Smooth muscle cell (in vitro differentiated cells): Measurements from ENCODE around the gene NDC80. TPM values are rescaled to one million over a fixed set of nuclear protein-coding genes. Genes with fewer than 3 reads are reported as not detected.

Source experiments
- DNase-seq: peaks from one replicate; lab custom pipeline; 2025; ENCODE audit not compliant: unreplicated experiment; lab: John Stamatoyannopoulos, UW
- H2AFZ ChIP-seq: fragments of 200-600 bp; sonication (generic); 2 replicates; pipeline ENCODE4 v1.6.0; 2016; ENCODE audit warnings: antibody characterized with exemption, low read depth, mild to moderate bottlenecking
- H3F3A ChIP-seq: fragments of 200-600 bp; sonication (generic); 2 replicates; pipeline ENCODE4 v1.6.0; 2017; ENCODE audit warnings: antibody characterized with exemption, low read depth
- H3K27ac ChIP-seq: fragments of 200-600 bp; sonication (generic); 2 replicates; pipeline ENCODE4 v1.5.1; 2016; ENCODE audit warnings: low read depth, mild to moderate bottlenecking
- H3K27me3 ChIP-seq: fragments of 200-600 bp; sonication (generic); 2 replicates; pipeline ENCODE4 v1.6.1; 2016; ENCODE audit warnings: low read depth, mild to moderate bottlenecking
- H3K36me3 ChIP-seq: fragments of 200-600 bp; sonication (generic); 2 replicates; pipeline ENCODE4 v1.5.1; 2016; ENCODE audit warnings: low read depth
- H3K4me1 ChIP-seq: fragments of 200-600 bp; sonication (generic); 2 replicates; pipeline ENCODE4 v1.5.1; 2016; ENCODE audit warnings: low read depth
- H3K4me2 ChIP-seq: fragments of 200-600 bp; sonication (generic); 2 replicates; pipeline ENCODE4 v1.6.0; 2016; ENCODE audit warnings: mild to moderate bottlenecking
- H3K4me3 ChIP-seq: fragments of 200-600 bp; sonication (generic); 2 replicates; pipeline ENCODE4 v1.5.1; 2016; ENCODE audit warnings: mild to moderate bottlenecking
- H3K79me2 ChIP-seq: fragments of 200-600 bp; sonication (generic); 2 replicates; pipeline ENCODE4 v1.6.0; 2016; ENCODE audit warnings: low read depth, mild to moderate bottlenecking
- H3K9ac ChIP-seq: fragments of 200-600 bp; sonication (generic); 2 replicates; pipeline ENCODE4 v1.6.0; 2016; ENCODE audit warnings: low read depth
- H3K9me3 ChIP-seq: fragments of 200-600 bp; sonication (generic); replicated peaks from 2 replicates; pipeline ENCODE4 v1.5.1; 2016; ENCODE audit warnings: low read depth
- H4K20me1 ChIP-seq: fragments of 200-600 bp; sonication (generic); 2 replicates; pipeline ENCODE4 v1.6.0; 2016; ENCODE audit warnings: low read depth
- WGBS: methylation state at CpG from one replicate; pipeline ENCODE4 v1.1.7; 2016; ENCODE audit warnings: low lambda C conversion rate; 5-methylcytosine and 5-hydroxymethylcytosine counted together
- polyA plus RNA-seq: library from polyadenylated mRNA; unstranded; fragments of >200 nt; fragmentation: Nextera tagmentation; extraction: Ambion mirVana; gene quantifications from 2 replicates; pipeline ENCODE4 v1.2.1, GENCODE V29; 2016
- total RNA-seq: library from RNA; depleted of rRNA; stranded (reverse); fragments of >200 nt; gene quantifications from 2 replicates; pipeline ENCODE4 v1.2.3, GENCODE V29; 2014
- TF ChIP-seq, protein P1 (sequence below): fragments of 200-600 bp; sonication (generic); IDR thresholded peaks from 2 replicates; pipeline ENCODE4 v1.5.1; 2017; ENCODE audit warnings: borderline replicate concordance, mild to moderate bottlenecking, antibody characterized with exemption; ENCODE audit not compliant: insufficient read depth, poor library complexity, severe bottlenecking

The NDC80 gene
- total and polyA plus RNA-seq, 2 experiments from 2014 or later, result 8.1 to 9.1 TPM

DNA sequence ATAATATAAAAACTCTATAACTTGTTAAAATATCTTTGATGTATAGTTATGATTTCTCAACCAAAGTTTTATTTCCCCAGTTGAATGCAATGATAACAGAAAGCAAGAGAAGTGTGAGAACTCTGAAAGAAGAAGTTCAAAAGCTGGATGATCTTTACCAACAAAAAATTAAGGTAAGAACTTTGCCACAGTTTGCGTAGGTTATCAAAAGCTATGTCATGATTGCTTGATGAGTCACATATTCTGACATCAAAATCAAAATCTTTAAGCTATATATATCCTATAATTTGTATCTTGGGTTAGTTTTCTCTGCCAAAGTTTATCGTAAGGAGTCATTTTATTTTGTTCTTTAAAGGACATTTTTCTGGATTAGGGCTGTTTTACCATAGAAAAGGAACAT lies 35.0 kb downstream of the NDC80 start:
- no peaks in the 10 kb centered on the region for H4K20me1 ChIP-seq
- no peaks in the 10 kb centered on the region for H3K9me3 ChIP-seq
- no peak overlapping the region for H3K9ac ChIP-seq
- no peak overlapping the region for H3K4me2 ChIP-seq
- TF ChIP-seq, protein P1, sequence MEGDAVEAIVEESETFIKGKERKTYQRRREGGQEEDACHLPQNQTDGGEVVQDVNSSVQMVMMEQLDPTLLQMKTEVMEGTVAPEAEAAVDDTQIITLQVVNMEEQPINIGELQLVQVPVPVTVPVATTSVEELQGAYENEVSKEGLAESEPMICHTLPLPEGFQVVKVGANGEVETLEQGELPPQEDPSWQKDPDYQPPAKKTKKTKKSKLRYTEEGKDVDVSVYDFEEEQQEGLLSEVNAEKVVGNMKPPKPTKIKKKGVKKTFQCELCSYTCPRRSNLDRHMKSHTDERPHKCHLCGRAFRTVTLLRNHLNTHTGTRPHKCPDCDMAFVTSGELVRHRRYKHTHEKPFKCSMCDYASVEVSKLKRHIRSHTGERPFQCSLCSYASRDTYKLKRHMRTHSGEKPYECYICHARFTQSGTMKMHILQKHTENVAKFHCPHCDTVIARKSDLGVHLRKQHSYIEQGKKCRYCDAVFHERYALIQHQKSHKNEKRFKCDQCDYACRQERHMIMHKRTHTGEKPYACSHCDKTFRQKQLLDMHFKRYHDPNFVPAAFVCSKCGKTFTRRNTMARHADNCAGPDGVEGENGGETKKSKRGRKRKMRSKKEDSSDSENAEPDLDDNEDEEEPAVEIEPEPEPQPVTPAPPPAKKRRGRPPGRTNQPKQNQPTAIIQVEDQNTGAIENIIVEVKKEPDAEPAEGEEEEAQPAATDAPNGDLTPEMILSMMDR, result no peak
- no peaks in the 10 kb centered on the region for H3K27me3 ChIP-seq
- no peaks in the 10 kb centered on the region for H3K4me1 ChIP-seq
- no peaks in the 10 kb centered on the region for H3K36me3 ChIP-seq
- H3K79me2 ChIP-seq, result no peaks in the 10 kb centered on the region
- 100% methylated on average over 2 of the region's 2 CpGs for WGBS
- H2AFZ ChIP-seq, result no peak overlapping the region
- H3F3A ChIP-seq, result no peaks in the 10 kb centered on the region
- H3K4me3 ChIP-seq, result no peak overlapping the region
- H3K27ac ChIP-seq, result no peak overlapping the region
- DNase-seq, result no peak

DNA sequence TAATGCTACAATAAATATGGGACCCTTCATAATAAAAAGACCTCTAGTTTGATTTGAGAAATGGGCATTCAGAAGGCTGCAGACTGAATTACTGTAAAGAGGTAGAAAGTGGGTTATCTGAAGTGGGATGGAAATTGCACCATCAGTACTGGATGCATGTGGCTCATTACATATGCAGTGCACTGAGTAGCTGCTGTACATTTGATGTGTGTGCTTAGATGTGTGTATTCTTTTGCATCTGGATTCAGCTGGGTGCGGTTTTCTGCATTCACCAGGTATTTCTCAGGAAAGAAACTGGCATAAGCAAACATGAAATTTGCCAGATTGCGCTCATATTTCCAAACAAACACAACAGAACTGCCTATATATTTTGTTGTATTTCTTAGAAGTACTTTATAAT lies 38.2 kb downstream of the NDC80 start:
- Histone ChIP-seq H3K36me3 (no peaks in the 10 kb centered on the region), H3F3A (no peaks in the 10 kb centered on the region), H3K4me2 (no peak overlapping the region), H3K4me3 (no peak overlapping the region), H4K20me1 (no peaks in the 10 kb centered on the region), H3K27ac (no peak overlapping the region), H3K27me3 (no peaks in the 10 kb centered on the region), H3K9ac (no peak overlapping the region), H2AFZ (no peak overlapping the region), H3K4me1 (no peaks in the 10 kb centered on the region), H3K79me2 (no peaks in the 10 kb centered on the region), H3K9me3 (no peaks in the 10 kb centered on the region)
- WGBS, result 98% methylated on average over 2 of the region's 2 CpGs
- TF ChIP-seq, protein P1, result no peak
- no peak for DNase-seq

DNA sequence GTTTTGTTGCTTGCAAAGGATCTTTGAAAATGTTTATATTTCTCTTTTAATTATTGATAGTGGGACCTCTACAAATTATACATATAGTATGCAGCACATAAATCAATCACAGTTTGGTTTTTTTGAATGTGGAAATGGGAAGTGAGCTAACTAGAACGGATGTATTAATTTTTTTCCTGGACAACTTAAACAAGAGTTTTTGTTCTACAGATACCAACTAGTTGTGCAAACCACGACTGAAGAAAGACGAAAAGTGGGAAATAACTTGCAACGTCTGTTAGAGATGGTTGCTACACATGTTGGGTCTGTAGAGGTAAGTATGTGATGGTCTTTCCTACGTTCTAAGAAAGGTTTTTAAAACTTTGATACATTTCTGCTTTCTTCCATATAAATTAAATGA lies 39.2 kb downstream of the NDC80 start:
- Histone ChIP-seq H3K36me3 (no peaks in the 10 kb centered on the region), H3K9me3 (no peaks in the 10 kb centered on the region), H3K4me2 (no peak overlapping the region), H3K27ac (no peak overlapping the region), H3K4me3 (no peak overlapping the region), H3K9ac (no peak overlapping the region), H3K27me3 (no peaks in the 10 kb centered on the region), H3F3A (no peaks in the 10 kb centered on the region), H3K79me2 (no peaks in the 10 kb centered on the region), H3K4me1 (no peaks in the 10 kb centered on the region), H4K20me1 (no peaks in the 10 kb centered on the region), H2AFZ (no peak overlapping the region)
- TF ChIP-seq, protein P1, result no peak
- 92% methylated on average over 5 of the region's 5 CpGs for WGBS
- DNase-seq, result no peak

DNA sequence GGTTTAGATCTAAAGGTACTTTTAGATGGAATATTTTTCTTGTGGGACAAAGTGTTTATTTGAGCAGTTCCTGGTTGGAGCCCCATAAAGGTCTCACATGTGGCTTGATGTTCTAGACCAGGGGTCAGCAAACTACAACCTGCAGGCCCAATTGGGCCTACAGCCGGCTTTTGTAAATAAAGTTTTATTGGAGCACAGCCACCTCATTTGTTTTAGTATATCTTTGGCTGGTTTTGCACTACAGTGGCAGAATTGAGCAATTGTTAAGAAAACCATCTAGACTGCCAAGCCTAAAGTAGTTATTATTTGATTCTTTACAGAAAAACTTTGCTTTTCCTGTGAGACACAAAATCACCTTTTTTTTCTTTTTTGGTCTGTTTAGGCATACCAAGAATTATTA lies 41.6 kb downstream of the NDC80 start:
- H3K27ac ChIP-seq, result no peak overlapping the region
- H4K20me1 ChIP-seq, result no peaks in the 10 kb centered on the region
- 100% methylated on average over 1 of the region's 1 CpG for WGBS
- no peaks in the 10 kb centered on the region for H3F3A ChIP-seq
- H3K27me3 ChIP-seq, result no peaks in the 10 kb centered on the region
- no peaks in the 10 kb centered on the region for H3K4me1 ChIP-seq
- no peaks in the 10 kb centered on the region for H3K36me3 ChIP-seq
- no peak overlapping the region for H3K4me2 ChIP-seq
- no peak overlapping the region for H3K4me3 ChIP-seq
- H3K79me2 ChIP-seq, result no peaks in the 10 kb centered on the region
- no peaks in the 10 kb centered on the region for H3K9me3 ChIP-seq
- no peak overlapping the region for H3K9ac ChIP-seq
- no peak for DNase-seq
- no peak overlapping the region for H2AFZ ChIP-seq
- TF ChIP-seq, protein P1, result no peak
